Breast epithelium (tissue), 3 donors: ENCODE results near the gene CEP131.

ENCODE experiments used
- CTCF ChIP-seq, 3 donors: fragments of 450-650 bp; IDR thresholded peaks; one replicate each; pipeline ENCODE4 v1.5.1; 2016 to 2017; ENCODE audit warnings: antibody characterized with exemption in 3 of 3, mild to moderate bottlenecking in 3 of 3, moderate library complexity in 3 of 3
- POLR2A ChIP-seq: fragments of 450-650 bp; IDR thresholded peaks from one replicate; pipeline ENCODE4 v1.6.1; 2016; ENCODE audit warnings: antibody characterized with exemption, mild to moderate bottlenecking, moderate library complexity
- POLR2AphosphoS5 ChIP-seq, 3 donors: sonication (generic); formaldehyde crosslinking; IDR thresholded peaks; one replicate each; pipeline ENCODE4 v1.6.1; 2017; ENCODE audit warnings: antibody characterized with exemption in 3 of 3

GRCh38 chr17:81156866-81157805, 65.6 kb downstream of the CEP131 start:
- TF ChIP-seq POLR2AphosphoS5 (IDR thresholded peaks at IDR 0.05) (no peak), POLR2A (no peak), CTCF (IDR thresholded peaks at IDR 0.05) (no peak)
